HG02943 (cell line): ENCODE results near the gene SPNS2.

Experiments
- ATAC-seq: cut with Tn5 transposase; IDR thresholded peaks from one replicate; pipeline ENCODE4 v1.9.1; 2021; ENCODE audit warnings: mild to moderate bottlenecking, low read depth, moderate library complexity; ENCODE audit not compliant: unreplicated experiment

Gene SPNS2

GRCh38 chr17:4480929-4481898, 17.5 kb upstream of the SPNS2 start:
- ATAC-seq: no peak

GRCh38 chr17:4482338-4483011, 16.2 kb upstream of the SPNS2 start:
- no peak for ATAC-seq

GRCh38 chr17:4483012-4483840, 15.5 kb upstream of the SPNS2 start:
- ATAC-seq: no peak

- no peak for ATAC-seq
Measured at GRCh38 chr17:4485676-4486646, 12.7 kb upstream of the SPNS2 start.

- no peak for ATAC-seq
Measured at GRCh38 chr17:4487296-4487695, 11.4 kb upstream of the SPNS2 start.

- ATAC-seq: no peak
Measured at GRCh38 chr17:4487820-4488716, 10.6 kb upstream of the SPNS2 start.

GRCh38 chr17:4488989-4489595, 9.6 kb upstream of the SPNS2 start:
- no peak for ATAC-seq

- no peak for ATAC-seq
Measured at GRCh38 chr17:4490109-4490591, 8.5 kb upstream of the SPNS2 start.

- no peak for ATAC-seq
Measured at GRCh38 chr17:4490637-4491061, 8.0 kb upstream of the SPNS2 start.

- no peak for ATAC-seq
Measured at GRCh38 chr17:4492721-4493561, 5.7 kb upstream of the SPNS2 start.

GRCh38 chr17:4497101-4497824, 1.4 kb upstream of the SPNS2 start:
- ATAC-seq: no peak

- ATAC-seq: no peak
Measured at GRCh38 chr17:4499431-4500190, 930 bp downstream of the SPNS2 start.

- ATAC-seq: no peak
Measured at GRCh38 chr17:4500191-4500571, 1.5 kb downstream of the SPNS2 start.

- ATAC-seq: no peak
Measured at GRCh38 chr17:4501295-4501949, 2.7 kb downstream of the SPNS2 start.

GRCh38 chr17:4502466-4503154, 3.9 kb downstream of the SPNS2 start:
- no peak for ATAC-seq
